ENCODE measurements around the gene EGLN3.
"Not testable (repeated sequence)": the region's sequence is repeated elsewhere in the genome, so short reads cannot be mapped to it uniquely, and the experiment has no call there.

Gene EGLN3

GRCh38 chr14:33978892-33979612 lies 28.2 kb upstream of the EGLN3 start:
- no peak for FAIRE-seq
- no peak for TF ChIP-seq CTCF (IDR thresholded peaks at IDR 0.05; ENCODE audit: insufficient read depth, missing control alignments)
- DNase-seq (ENCODE audit: insufficient read length, low spot score) = no peak

DNA sequence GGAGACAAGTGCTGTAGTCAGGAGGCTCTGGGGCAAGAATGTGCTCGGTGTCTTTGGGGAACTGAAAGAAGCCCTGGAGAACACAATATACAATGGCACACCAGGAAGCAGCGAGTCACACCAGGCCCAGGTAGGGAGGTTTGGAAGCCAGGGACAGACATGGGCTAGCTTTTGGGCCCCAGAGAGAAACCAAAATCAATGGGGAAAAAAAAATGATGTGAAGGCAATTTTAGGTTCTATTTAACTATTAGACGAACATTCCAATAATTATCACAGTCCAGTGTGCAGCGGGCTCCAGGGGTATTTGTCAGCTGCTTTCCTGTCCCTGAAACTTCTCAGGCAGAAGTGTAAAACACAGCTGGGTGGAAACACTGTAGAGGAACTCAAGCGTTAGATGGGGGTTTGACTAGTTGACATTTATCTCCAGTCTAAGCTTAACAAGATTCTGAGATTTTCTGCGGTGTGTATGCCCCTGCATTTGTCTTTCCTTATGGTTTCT lies 21.8 kb upstream of the EGLN3 start:
- no peak for DNase-seq (ENCODE audit: insufficient read length, low spot score)
- no peak for FAIRE-seq
- no peak for TF ChIP-seq CTCF (IDR thresholded peaks at IDR 0.05; ENCODE audit: insufficient read depth, missing control alignments)

DNA sequence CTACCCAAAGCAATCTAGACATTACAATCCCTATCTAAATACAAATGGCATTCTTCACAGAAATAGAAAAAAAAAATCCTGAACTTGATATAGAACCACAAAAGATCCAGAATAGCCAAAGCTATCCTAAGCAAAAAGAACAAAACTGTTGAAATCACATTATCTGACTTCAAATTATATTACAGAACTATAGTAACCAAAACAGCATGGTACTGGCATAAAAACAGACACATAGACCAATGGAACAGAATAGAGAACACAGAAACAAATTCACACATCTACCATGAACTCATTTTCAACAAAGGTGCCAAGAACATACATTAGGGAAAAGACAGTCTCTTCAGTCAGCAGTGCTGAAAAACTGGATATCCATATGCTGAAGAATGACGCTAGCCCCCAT lies 19.0 kb upstream of the EGLN3 start:
- not testable (repeated sequence) for DNase-seq (ENCODE audit: insufficient read length, low spot score); FAIRE-seq

DNA sequence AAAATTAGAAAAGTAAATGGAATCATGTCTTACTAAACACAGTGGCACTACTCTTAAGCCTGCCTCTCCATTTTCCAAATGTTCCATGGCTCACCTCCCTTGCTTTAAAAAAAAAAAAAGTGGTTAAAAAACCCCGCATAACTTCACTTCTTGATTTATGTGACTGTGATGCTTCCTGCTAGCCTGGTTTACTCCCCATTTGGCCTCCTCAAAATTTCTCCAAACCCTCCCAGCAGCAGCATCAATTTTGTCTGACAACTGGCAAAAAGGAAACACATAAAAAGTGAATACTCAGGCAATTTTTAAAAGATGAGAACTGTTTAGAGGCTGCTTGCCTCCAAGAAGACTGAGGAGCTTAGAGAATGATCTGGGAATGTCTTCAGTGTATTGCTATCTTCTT lies 17.8 kb upstream of the EGLN3 start:
- TF ChIP-seq CTCF (IDR thresholded peaks at IDR 0.05; ENCODE audit: insufficient read depth, missing control alignments) = no peak
- FAIRE-seq = no peak
- DNase-seq (ENCODE audit: insufficient read length, low spot score) = no peak

DNA sequence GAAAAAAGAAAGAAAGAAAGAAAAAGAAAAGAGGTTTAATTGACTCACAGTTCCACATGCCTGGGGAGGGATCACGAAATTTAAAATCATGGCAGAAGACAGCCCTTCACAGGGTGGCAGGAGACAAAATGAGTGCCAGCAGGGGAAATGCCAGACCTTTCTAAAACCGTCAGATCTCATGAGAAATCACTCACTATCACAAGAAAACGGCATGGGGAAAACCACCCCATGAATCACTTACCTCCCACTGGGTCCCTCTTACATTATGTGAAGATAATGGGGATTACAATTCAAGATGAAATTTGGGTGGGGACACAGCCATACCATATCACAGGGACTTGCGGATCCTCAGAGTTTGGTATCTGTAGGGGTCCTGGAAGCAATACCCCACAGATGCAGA lies 16.3 kb upstream of the EGLN3 start:
- FAIRE-seq (no peak), DNase-seq (ENCODE audit: insufficient read length, low spot score) (no peak)
- TF ChIP-seq CTCF (IDR thresholded peaks at IDR 0.05; ENCODE audit: insufficient read depth, missing control alignments) = no peak

- no peak for FAIRE-seq
- DNase-seq (ENCODE audit: insufficient read length, low spot score) = no peak
- TF ChIP-seq CTCF (IDR thresholded peaks at IDR 0.05; ENCODE audit: insufficient read depth, missing control alignments) = no peak
These were observed 15.4 kb upstream of the EGLN3 start for GRCh38 chr14:33966276-33966675.

GRCh38 chr14:33964599-33965317 lies 13.9 kb upstream of the EGLN3 start:
- DNase-seq (ENCODE audit: insufficient read length, low spot score) (no peak), FAIRE-seq (no peak)
- no peak for TF ChIP-seq CTCF (IDR thresholded peaks at IDR 0.05; ENCODE audit: insufficient read depth, missing control alignments)

Data from D721Med (cell line).